Hepatocyte (in vitro differentiated cells): ENCODE results near the gene HERC4. TPM values are rescaled to one million over a fixed set of nuclear protein-coding genes. Genes with fewer than 3 reads are reported as not detected.

Experiments used
- DNase-seq: peaks from one replicate; pipeline ENCODE4 v3.0.0-alpha.2; 2016; ENCODE audit warnings: low spot score
- H2AFZ ChIP-seq: fragments of 200-600 bp; sonication (generic); 2 replicates; pipeline ENCODE4 v1.6.0; 2016; ENCODE audit warnings: antibody characterized with exemption, mild to moderate bottlenecking
- H3K27ac ChIP-seq: fragments of 200-600 bp; sonication (generic); 2 replicates; pipeline ENCODE4 v1.5.1; 2016; ENCODE audit warnings: mild to moderate bottlenecking
- H3K27me3 ChIP-seq: fragments of 200-600 bp; sonication (generic); 2 replicates; pipeline ENCODE4 v1.6.1; 2016
- H3K36me3 ChIP-seq: fragments of 200-600 bp; sonication (generic); replicated peaks from 2 replicates; pipeline ENCODE4 v1.5.1; 2016; ENCODE audit warnings: low read depth; ENCODE audit not compliant: insufficient read depth
- H3K4me1 ChIP-seq: fragments of 200-600 bp; sonication (generic); 2 replicates; pipeline ENCODE4 v1.5.1; 2016; ENCODE audit warnings: mild to moderate bottlenecking, moderate library complexity; ENCODE audit not compliant: insufficient read depth
- H3K4me2 ChIP-seq: fragments of 200-600 bp; sonication (generic); 2 replicates; pipeline ENCODE4 v1.6.0; 2016
- H3K4me3 ChIP-seq: fragments of 200-600 bp; sonication (generic); 2 replicates; pipeline ENCODE4 v1.5.1; 2016; ENCODE audit warnings: mild to moderate bottlenecking
- H3K79me2 ChIP-seq: fragments of 200-600 bp; sonication (generic); 2 replicates; pipeline ENCODE4 v1.6.0; 2017; ENCODE audit warnings: mild to moderate bottlenecking
- H3K9me2 ChIP-seq: fragments of 200-600 bp; sonication (generic); replicated peaks from 2 replicates; pipeline ENCODE4 v1.6.0; 2017; ENCODE audit warnings: mild to moderate bottlenecking; ENCODE audit not compliant: insufficient read depth
- H3K9me3 ChIP-seq: fragments of 200-600 bp; sonication (generic); 2 replicates; pipeline ENCODE4 v1.5.1; 2016; ENCODE audit warnings: low read depth, mild to moderate bottlenecking
- H4K20me1 ChIP-seq: fragments of 200-600 bp; sonication (generic); 2 replicates; pipeline ENCODE4 v1.6.0; 2016; ENCODE audit warnings: mild to moderate bottlenecking; ENCODE audit not compliant: insufficient read depth, poor library complexity, severe bottlenecking
- CTCF ChIP-seq: fragments of 200-600 bp; sonication (generic); IDR thresholded peaks from 2 replicates; pipeline ENCODE4 v1.5.1; 2016; ENCODE audit warnings: antibody characterized with exemption, mild to moderate bottlenecking; ENCODE audit not compliant: poor library complexity
- EZH2 ChIP-seq: fragments of 200-600 bp; sonication (generic); IDR thresholded peaks from 2 replicates; pipeline ENCODE4 v1.6.1; 2016; ENCODE audit warnings: antibody characterized with exemption, mild to moderate bottlenecking, borderline replicate concordance
- EZH2phosphoT487 ChIP-seq: fragments of 200-600 bp; sonication (generic); IDR thresholded peaks from one replicate; pipeline ENCODE4 v1.6.1; 2018; ENCODE audit warnings: antibody characterized with exemption, mild to moderate bottlenecking, low read depth, moderate library complexity; ENCODE audit not compliant: unreplicated experiment, severe bottlenecking
- WGBS: methylation state at CpG from one replicate; pipeline ENCODE4 v1.1.6; 2016; ENCODE audit warnings: low lambda C conversion rate; ENCODE audit errors: missing lambda C conversion rate; 5-methylcytosine and 5-hydroxymethylcytosine counted together
- polyA plus RNA-seq: library from polyadenylated mRNA; unstranded; fragments of >200 nt; fragmentation: Nextera tagmentation; extraction: Ambion mirVana; gene quantifications from 2 replicates; pipeline ENCODE4 v1.2.1, GENCODE V29; 2016
- total RNA-seq: library from RNA; depleted of rRNA; stranded (reverse); fragments of >200 nt; gene quantifications from 2 replicates; pipeline ENCODE4 v1.2.3, GENCODE V29; 2014

Gene HERC4
- total and polyA plus RNA-seq, 2 experiments from 2014 or later = 23.3 to 54.0 TPM

GRCh38 chr10:67959839-67960476 is 115.1 kb downstream of the HERC4 start:
- Histone ChIP-seq H3K4me2 (no peak overlapping the region), H3K9me3 (no peaks in the 10 kb centered on the region), H4K20me1 (no peaks in the 10 kb centered on the region), H3K9me2 (no peaks in the 10 kb centered on the region), H3K36me3 (no peaks in the 10 kb centered on the region), H3K4me3 (no peak overlapping the region), H3K79me2 (no peaks in the 10 kb centered on the region), H2AFZ (no peak overlapping the region), H3K27ac (no peak overlapping the region), H3K4me1 (no peaks in the 10 kb centered on the region), H3K27me3 (no peaks in the 10 kb centered on the region)
- peak; percentile 9 for DNase-seq
- 85% methylated on average over 8 of the region's 8 CpGs for WGBS
- TF ChIP-seq EZH2phosphoT487 (no peak), EZH2 (no peak), CTCF (no peak)

- Histone ChIP-seq H3K4me3 (no peak overlapping the region), H3K4me2 (no peak overlapping the region), H3K27ac (no peak overlapping the region), H3K79me2 (no peaks in the 10 kb centered on the region), H3K4me1 (no peaks in the 10 kb centered on the region), H4K20me1 (peaks cover 4% of the 10 kb centered on the region), H3K9me3 (no peaks in the 10 kb centered on the region), H3K36me3 (no peaks in the 10 kb centered on the region), H3K27me3 (no peaks in the 10 kb centered on the region), H3K9me2 (no peaks in the 10 kb centered on the region), H2AFZ (no peak overlapping the region)
- 98% methylated on average over 6 of the region's 6 CpGs for WGBS
- DNase-seq = no peak
- TF ChIP-seq EZH2phosphoT487 (no peak), EZH2 (no peak), CTCF (no peak)
Measured at GRCh38 chr10:67955614-67956013, 119.5 kb downstream of the HERC4 start.

- no peak overlapping the region for H3K27ac ChIP-seq
- no peaks in the 10 kb centered on the region for H3K9me2 ChIP-seq
- H3K4me2 ChIP-seq = no peak overlapping the region
- H3K9me3 ChIP-seq = no peaks in the 10 kb centered on the region
- TF ChIP-seq EZH2phosphoT487 (no peak), EZH2 (no peak), CTCF (no peak)
- H2AFZ ChIP-seq = no peak overlapping the region
- 85% methylated on average over 2 of the region's 2 CpGs for WGBS
- no peaks in the 10 kb centered on the region for H3K27me3 ChIP-seq
- H3K4me1 ChIP-seq = no peaks in the 10 kb centered on the region
- no peaks in the 10 kb centered on the region for H4K20me1 ChIP-seq
- peaks cover 5% of the 10 kb centered on the region for H3K79me2 ChIP-seq
- no peaks in the 10 kb centered on the region for H3K36me3 ChIP-seq
- no peak overlapping the region for H3K4me3 ChIP-seq
- DNase-seq = no peak
Measured at GRCh38 chr10:67943917-67944316, 131.2 kb downstream of the HERC4 start.

- H3K4me1 ChIP-seq = no peaks in the 10 kb centered on the region
- WGBS = 86% methylated on average over 1 of the region's 1 CpG
- H3K4me3 ChIP-seq = no peak overlapping the region
- no peak overlapping the region for H3K27ac ChIP-seq
- no peak overlapping the region for H3K4me2 ChIP-seq
- H3K36me3 ChIP-seq = no peaks in the 10 kb centered on the region
- H3K9me2 ChIP-seq = no peaks in the 10 kb centered on the region
- H3K27me3 ChIP-seq = no peaks in the 10 kb centered on the region
- no peak overlapping the region for H2AFZ ChIP-seq
- no peaks in the 10 kb centered on the region for H3K9me3 ChIP-seq
- no peaks in the 10 kb centered on the region for H3K79me2 ChIP-seq
- no peaks in the 10 kb centered on the region for H4K20me1 ChIP-seq
- TF ChIP-seq EZH2 = no peak
- TF ChIP-seq CTCF = no peak
- TF ChIP-seq EZH2phosphoT487 = no peak
- no peak for DNase-seq
Measured at GRCh38 chr10:67936416-67936815, 138.7 kb downstream of the HERC4 start.
